Neural cell (in vitro differentiated cells): ENCODE measurements around the gene RASSF8. TPM values are rescaled to one million over a fixed set of nuclear protein-coding genes. Genes with fewer than 3 reads are reported as not detected.

Experiments used
- H2AFZ ChIP-seq: fragments of 200-600, 300-800 bp; sonication (generic), shearing (Covaris generic); 2 replicates; pipeline ENCODE4 v1.6.0; 2014; ENCODE audit warnings: low read depth, mild to moderate bottlenecking, antibody characterized with exemption, low read length, moderate library complexity
- H3F3A ChIP-seq: fragments of 200-600 bp; shearing (Covaris generic); 2 replicates; pipeline ENCODE4 v1.6.1; 2016; ENCODE audit warnings: mild to moderate bottlenecking, moderate library complexity, mixed read lengths, antibody characterized with exemption, low read length; ENCODE audit not compliant: insufficient read depth, poor library complexity, severe bottlenecking
- H3K27ac ChIP-seq: fragments of 200-600, 300-800 bp; sonication (generic), shearing (Covaris generic); 2 replicates; pipeline ENCODE4 v1.5.1; 2014; ENCODE audit warnings: mild to moderate bottlenecking, low read length, moderate library complexity
- H3K27me3 ChIP-seq: fragments of 300-800, 200-600 bp; sonication (generic), shearing (Covaris generic); 2 replicates; pipeline ENCODE4 v1.6.0; 2014; ENCODE audit warnings: mild to moderate bottlenecking, low read depth, low read length, moderate library complexity; ENCODE audit not compliant: insufficient read depth
- H3K36me3 ChIP-seq: fragments of 300-800, 200-600 bp; sonication (generic), shearing (Covaris generic); 2 replicates; pipeline ENCODE4 v1.5.1; 2014; ENCODE audit warnings: mild to moderate bottlenecking, antibody characterized with exemption, low read length, moderate library complexity; ENCODE audit not compliant: insufficient read depth
- H3K4me2 ChIP-seq: fragments of 300-800, 200-600 bp; sonication (generic), shearing (Covaris generic); 2 replicates; pipeline ENCODE4 v1.6.0; 2014; ENCODE audit warnings: mild to moderate bottlenecking, low read length
- H3K4me3 ChIP-seq: fragments of 300-800, 200-600 bp; sonication (generic), shearing (Covaris generic); 2 replicates; pipeline ENCODE4 v1.5.1; 2014; ENCODE audit warnings: mild to moderate bottlenecking, low read length, moderate library complexity
- H3K79me2 ChIP-seq: fragments of 200-600 bp; shearing (Covaris generic); replicated peaks from 2 replicates; pipeline ENCODE4 v1.6.0; 2014; ENCODE audit warnings: mild to moderate bottlenecking, low read length, moderate library complexity; ENCODE audit not compliant: insufficient read depth
- H3K9ac ChIP-seq: fragments of 300-800, 200-600 bp; sonication (generic), shearing (Covaris generic); 2 replicates; pipeline ENCODE4 v1.6.1; 2016; ENCODE audit warnings: mild to moderate bottlenecking, low read length, mixed read lengths
- H3K9me2 ChIP-seq: fragments of 200-600 bp; shearing (Covaris generic); 2 replicates; pipeline ENCODE4 v1.6.1; 2016; ENCODE audit warnings: mild to moderate bottlenecking, low read length, mixed read lengths; ENCODE audit not compliant: insufficient read depth
- H3K9me3 ChIP-seq: fragments of 200-600, 300-800 bp; sonication (generic), shearing (Covaris generic); 2 replicates; pipeline ENCODE4 v1.6.1; 2016; ENCODE audit warnings: mild to moderate bottlenecking, mixed run types, low read length, moderate library complexity, mixed read lengths
- H4K20me1 ChIP-seq: fragments of 200-600 bp; shearing (Covaris generic); 2 replicates; pipeline ENCODE4 v1.6.1; 2016; ENCODE audit warnings: mild to moderate bottlenecking, mixed run types; ENCODE audit not compliant: insufficient read depth
- CTCF ChIP-seq: fragments of 450-650 bp; IDR thresholded peaks from 2 replicates; pipeline ENCODE4 v1.5.1; 2014; ENCODE audit warnings: antibody characterized with exemption, mild to moderate bottlenecking, moderate library complexity; ENCODE audit not compliant: poor library complexity, severe bottlenecking
- EZH2 ChIP-seq: fragments of 200-600, 300-800 bp; shearing (Covaris generic), sonication (generic); IDR thresholded peaks from 2 replicates; pipeline ENCODE4 v1.6.1; 2014; ENCODE audit warnings: antibody characterized with exemption, low read length, borderline replicate concordance, mild to moderate bottlenecking; ENCODE audit not compliant: insufficient read depth, poor library complexity, severe bottlenecking
- MXI1 ChIP-seq: fragments of 450-650 bp; conservative IDR thresholded peaks from 2 replicates; pipeline ENCODE4 v1.6.1; 2014; ENCODE audit warnings: antibody characterized with exemption, mild to moderate bottlenecking; ENCODE audit not compliant: poor library complexity, severe bottlenecking
- POLR2AphosphoS5 ChIP-seq: IDR thresholded peaks from 2 replicates; pipeline ENCODE4 v1.6.1; 2012
- RAD21 ChIP-seq: fragments of 450-650 bp; conservative IDR thresholded peaks from 2 replicates; pipeline ENCODE4 v1.6.1; 2014; ENCODE audit warnings: antibody characterized with exemption, mild to moderate bottlenecking, moderate library complexity
- REST ChIP-seq: IDR thresholded peaks from 2 replicates; pipeline ENCODE4 v1.6.1; 2012; ENCODE audit warnings: borderline replicate concordance
- SMC3 ChIP-seq: fragments of 450-650 bp; conservative IDR thresholded peaks from 2 replicates; pipeline ENCODE4 v1.6.1; 2014; ENCODE audit warnings: antibody characterized with exemption, mild to moderate bottlenecking, moderate library complexity; ENCODE audit not compliant: poor library complexity
- TAF1 ChIP-seq: IDR thresholded peaks from 2 replicates; pipeline ENCODE4 v1.6.1; 2012; ENCODE audit warnings: low read depth
- polyA plus RNA-seq: library from polyadenylated mRNA; depleted of rRNA; stranded (reverse); fragments of >200 nt; gene quantifications from 2 replicates; pipeline ENCODE4 v1.2.3, GENCODE V29; 2014

The RASSF8 gene
- polyA plus RNA-seq, 1 donor from 2014 or later = 11.4 TPM

- H2AFZ ChIP-seq = no peak overlapping the region
- H3K79me2 ChIP-seq = no peaks in the 10 kb centered on the region
- H3K27ac ChIP-seq = no peak overlapping the region
- H3K4me3 ChIP-seq = peak overlapping the region; percentile 82
- peaks cover 55% of the 10 kb centered on the region for H3K27me3 ChIP-seq
- no peaks in the 10 kb centered on the region for H3K9me3 ChIP-seq
- no peaks in the 10 kb centered on the region for H3K36me3 ChIP-seq
- TF ChIP-seq CTCF (no peak), SMC3 (no peak), REST (no peak), POLR2AphosphoS5 (no peak), RAD21 (no peak), MXI1 (no peak)
- peak overlapping the region; percentile 96 for H3K4me2 ChIP-seq
- peak overlapping the region; percentile 59 for H3K9ac ChIP-seq
- no peaks in the 10 kb centered on the region for H3K9me2 ChIP-seq
- H3F3A ChIP-seq = no peaks in the 10 kb centered on the region
- H4K20me1 ChIP-seq = no peaks in the 10 kb centered on the region
Measured at GRCh38 chr12:26113181-26113654, 154.7 kb downstream of the RASSF8 start.

- Histone ChIP-seq H4K20me1 (no peaks in the 10 kb centered on the region), H3K27ac (no peak overlapping the region)
- TF ChIP-seq RAD21 (peak; percentile 14), EZH2 (no peak), CTCF (peak; percentile 61), REST (no peak), MXI1 (peak; percentile 95), SMC3 (peak; percentile 12), POLR2AphosphoS5 (peak; percentile 39), TAF1 (no peak)
Measured at GRCh38 chr12:26113853-26114719, 155.6 kb downstream of the RASSF8 start.

More at GRCh38 chr12:26113853-26114719, 155.6 kb downstream of the RASSF8 start:
- Histone ChIP-seq H2AFZ (peak overlapping the region; percentile 30), H3K9ac (peak overlapping the region; percentile 59), H3K9me3 (no peaks in the 10 kb centered on the region), H3F3A (no peaks in the 10 kb centered on the region), H3K4me2 (peak overlapping the region; percentile 96), H3K27me3 (peaks cover 64% of the 10 kb centered on the region), H3K79me2 (no peaks in the 10 kb centered on the region), H3K36me3 (no peaks in the 10 kb centered on the region), H3K4me3 (peak overlapping the region; percentile 82), H3K9me2 (no peaks in the 10 kb centered on the region)
